ENCODE data around the gene TTC7B.

DNA sequence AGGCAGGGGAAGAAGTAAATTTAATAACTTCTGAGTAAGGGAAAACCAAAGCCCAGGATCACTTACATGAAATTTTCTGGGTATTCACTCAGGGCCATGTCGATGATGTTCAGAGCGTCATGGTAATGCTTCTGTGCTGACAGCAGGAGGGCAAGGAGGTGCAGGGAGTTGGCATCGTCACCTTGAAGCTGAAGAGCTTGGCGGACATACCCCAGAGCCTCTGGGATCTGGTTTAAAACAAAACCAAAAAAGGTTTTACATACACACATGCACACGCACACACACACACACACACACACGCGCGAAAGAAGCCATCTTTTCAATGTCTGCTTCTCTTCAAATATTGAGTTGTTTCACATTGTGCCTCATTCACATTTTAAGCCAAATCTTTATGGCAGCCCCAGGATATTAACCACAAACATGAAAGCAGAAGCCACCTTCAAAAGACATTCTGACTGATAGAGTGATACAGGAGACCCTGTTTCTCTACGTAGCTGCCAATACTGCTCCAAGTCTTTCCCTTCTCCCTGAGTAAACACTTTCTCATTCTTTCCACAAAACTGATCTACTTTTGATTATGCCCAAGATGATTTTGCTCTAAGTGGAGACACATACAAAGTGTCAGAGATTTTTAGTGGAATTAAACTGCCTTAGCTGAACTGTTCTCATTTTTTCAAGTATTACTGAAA is 172.1 kb downstream of the TTC7B start:
- TF ChIP-seq, protein P1, sequence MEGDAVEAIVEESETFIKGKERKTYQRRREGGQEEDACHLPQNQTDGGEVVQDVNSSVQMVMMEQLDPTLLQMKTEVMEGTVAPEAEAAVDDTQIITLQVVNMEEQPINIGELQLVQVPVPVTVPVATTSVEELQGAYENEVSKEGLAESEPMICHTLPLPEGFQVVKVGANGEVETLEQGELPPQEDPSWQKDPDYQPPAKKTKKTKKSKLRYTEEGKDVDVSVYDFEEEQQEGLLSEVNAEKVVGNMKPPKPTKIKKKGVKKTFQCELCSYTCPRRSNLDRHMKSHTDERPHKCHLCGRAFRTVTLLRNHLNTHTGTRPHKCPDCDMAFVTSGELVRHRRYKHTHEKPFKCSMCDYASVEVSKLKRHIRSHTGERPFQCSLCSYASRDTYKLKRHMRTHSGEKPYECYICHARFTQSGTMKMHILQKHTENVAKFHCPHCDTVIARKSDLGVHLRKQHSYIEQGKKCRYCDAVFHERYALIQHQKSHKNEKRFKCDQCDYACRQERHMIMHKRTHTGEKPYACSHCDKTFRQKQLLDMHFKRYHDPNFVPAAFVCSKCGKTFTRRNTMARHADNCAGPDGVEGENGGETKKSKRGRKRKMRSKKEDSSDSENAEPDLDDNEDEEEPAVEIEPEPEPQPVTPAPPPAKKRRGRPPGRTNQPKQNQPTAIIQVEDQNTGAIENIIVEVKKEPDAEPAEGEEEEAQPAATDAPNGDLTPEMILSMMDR (conservative IDR thresholded peaks at IDR 0.05): no peak
- no peak for TF ChIP-seq ZFX (IDR thresholded peaks at IDR 0.05)

All from C4-2B (cell line).